Lower lobe of right lung (tissue), 2 donors: ENCODE data around the gene GRM7. TPM values are rescaled to one million over a fixed set of nuclear protein-coding genes. Genes with fewer than 3 reads are reported as not detected.

ENCODE experiments used
- ATAC-seq, 2 donors: fragments of 200-7000 bp; cut with Tn5 transposase; one replicate each; pipeline ENCODE4 v1.9.1; 2020 to 2022; ENCODE audit warnings: mild to moderate bottlenecking in 2 of 2, moderate library complexity in 2 of 2
- DNase-seq: peaks from one replicate; pipeline ENCODE4 v3.0.0-alpha.2; 2020
- H3K27ac ChIP-seq: fragments of 200-600 bp; one replicate; pipeline ENCODE4 v1.8.0; 2022
- H3K27me3 ChIP-seq: fragments of 200-600 bp; one replicate; pipeline ENCODE4 v1.8.0; 2022; ENCODE audit warnings: low read depth
- H3K36me3 ChIP-seq: fragments of 200-600 bp; one replicate; pipeline ENCODE4 v1.8.0; 2022; ENCODE audit warnings: mild to moderate bottlenecking
- H3K4me1 ChIP-seq: fragments of 200-600 bp; one replicate; pipeline ENCODE4 v1.8.0; 2022
- H3K4me3 ChIP-seq: fragments of 200-600 bp; one replicate; pipeline ENCODE4 v1.8.0; 2022; ENCODE audit warnings: mild to moderate bottlenecking
- H3K9me3 ChIP-seq: fragments of 200-600 bp; one replicate; pipeline ENCODE4 v1.8.0; 2022
- intact Hi-C: fragments of 100-400 bp; cut with DNase I; formaldehyde crosslinking; loops from one replicate; pipeline ENCODE4 v1.11.0; 2022
- total RNA-seq: library from RNA; stranded (reverse); fragmentation: NEBNext Ultra II Directional; extraction: Animal tissue kit (Norgen Biotek cat#: 25700); gene quantifications from one replicate; pipeline ENCODE4 v1.2.1, GENCODE V29; 2021
- TF ChIP-seq, protein P1 (sequence below): fragments of 200-600 bp; IDR thresholded peaks from one replicate; pipeline ENCODE4 v1.8.0; 2022; ENCODE audit warnings: antibody characterized with exemption, mild to moderate bottlenecking
- donor health status: DM: no; HTN: yes; CAD: no; lungs with severe emphysema.

Gene GRM7
- total RNA-seq, 1 donor from 2014 or later = 0.86 TPM

DNA sequence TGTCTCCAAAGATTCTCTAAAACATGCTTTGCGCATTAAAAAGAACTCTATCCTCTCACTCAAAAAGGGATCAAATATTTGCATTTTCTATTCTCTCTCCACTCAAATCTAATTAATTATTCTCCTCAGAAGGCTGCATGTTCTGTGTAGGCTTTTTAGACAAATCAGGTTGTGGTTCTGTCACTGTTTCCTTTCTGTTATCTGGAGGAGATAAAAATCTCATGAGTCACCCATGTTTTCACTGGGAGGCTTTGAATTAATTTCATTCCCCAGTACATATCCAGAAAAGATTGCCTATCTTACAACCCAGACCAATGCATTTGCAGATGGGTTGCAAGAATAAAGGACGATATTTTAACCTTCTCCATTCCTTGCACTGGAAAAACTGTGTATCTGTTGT, 446.5 kb downstream of the GRM7 start:
- Histone ChIP-seq H3K4me3 (no peak overlapping the region), H3K27me3 (no peaks in the 10 kb centered on the region), H3K9me3 (no peaks in the 10 kb centered on the region), H3K27ac (no peak overlapping the region), H3K36me3 (no peaks in the 10 kb centered on the region), H3K4me1 (peaks cover 24% of the 10 kb centered on the region)
- TF ChIP-seq, protein P1, sequence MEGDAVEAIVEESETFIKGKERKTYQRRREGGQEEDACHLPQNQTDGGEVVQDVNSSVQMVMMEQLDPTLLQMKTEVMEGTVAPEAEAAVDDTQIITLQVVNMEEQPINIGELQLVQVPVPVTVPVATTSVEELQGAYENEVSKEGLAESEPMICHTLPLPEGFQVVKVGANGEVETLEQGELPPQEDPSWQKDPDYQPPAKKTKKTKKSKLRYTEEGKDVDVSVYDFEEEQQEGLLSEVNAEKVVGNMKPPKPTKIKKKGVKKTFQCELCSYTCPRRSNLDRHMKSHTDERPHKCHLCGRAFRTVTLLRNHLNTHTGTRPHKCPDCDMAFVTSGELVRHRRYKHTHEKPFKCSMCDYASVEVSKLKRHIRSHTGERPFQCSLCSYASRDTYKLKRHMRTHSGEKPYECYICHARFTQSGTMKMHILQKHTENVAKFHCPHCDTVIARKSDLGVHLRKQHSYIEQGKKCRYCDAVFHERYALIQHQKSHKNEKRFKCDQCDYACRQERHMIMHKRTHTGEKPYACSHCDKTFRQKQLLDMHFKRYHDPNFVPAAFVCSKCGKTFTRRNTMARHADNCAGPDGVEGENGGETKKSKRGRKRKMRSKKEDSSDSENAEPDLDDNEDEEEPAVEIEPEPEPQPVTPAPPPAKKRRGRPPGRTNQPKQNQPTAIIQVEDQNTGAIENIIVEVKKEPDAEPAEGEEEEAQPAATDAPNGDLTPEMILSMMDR = no peak
- no peak for ATAC-seq
- no peak for DNase-seq
- intact Hi-C loops = no loop called here

DNA sequence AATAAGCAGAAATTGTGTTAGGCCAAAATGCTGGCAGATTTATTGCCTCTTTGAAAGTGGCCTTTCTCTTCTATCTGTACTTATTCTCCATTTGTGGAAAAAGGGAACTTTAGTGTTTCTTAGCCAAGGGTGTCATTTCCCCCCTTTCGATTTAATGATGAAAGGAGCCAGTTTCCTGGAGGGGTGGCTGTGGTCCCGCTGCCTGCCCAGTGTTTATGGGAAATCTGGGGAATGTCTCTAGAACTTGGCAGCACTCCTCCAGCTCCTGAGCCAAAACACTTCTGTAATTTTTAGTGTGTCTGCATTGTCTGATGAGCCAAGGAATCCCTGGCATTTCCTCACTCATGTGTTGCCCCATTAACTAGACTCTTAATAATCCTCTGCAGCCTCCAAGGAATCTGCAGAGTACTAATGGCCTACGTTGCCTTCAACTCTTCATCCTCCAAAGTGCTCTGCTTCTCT, 448.8 kb downstream of the GRM7 start:
- ATAC-seq = peak; percentile 73 to 80
- Histone ChIP-seq H3K27ac (no peak overlapping the region), H3K27me3 (no peaks in the 10 kb centered on the region), H3K4me3 (no peak overlapping the region), H3K36me3 (no peaks in the 10 kb centered on the region), H3K9me3 (peaks cover under 1% of the 10 kb centered on the region), H3K4me1 (peaks cover 24% of the 10 kb centered on the region)
- no peak for DNase-seq
- intact Hi-C loops = no loop called here
- TF ChIP-seq, protein P1 = no peak

DNA sequence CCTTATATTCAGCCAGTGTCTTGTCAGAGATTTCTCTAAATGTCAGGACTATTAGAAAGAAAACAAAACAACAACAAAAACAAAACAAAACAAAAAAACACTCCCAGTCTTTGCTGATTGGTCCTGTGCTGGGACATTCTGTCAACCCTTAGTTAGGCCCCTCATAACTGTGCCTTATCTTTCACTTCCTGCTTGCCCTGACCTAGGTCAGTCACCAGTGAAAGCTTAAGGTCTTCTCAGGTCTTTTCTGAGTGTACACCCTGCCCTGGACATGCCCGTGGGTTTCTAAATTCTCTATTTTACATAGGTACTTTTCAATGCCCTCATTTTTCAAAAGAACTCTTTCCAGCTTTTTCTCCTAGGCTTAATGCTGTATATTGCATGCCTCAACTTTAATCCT, 454.1 kb downstream of the GRM7 start:
- intact Hi-C loops = no loop called here
- no peaks in the 10 kb centered on the region for H3K4me1 ChIP-seq
- DNase-seq (no peak), ATAC-seq (no peak)
- no peak overlapping the region for H3K4me3 ChIP-seq
- TF ChIP-seq, protein P1 = no peak
- H3K36me3 ChIP-seq = no peaks in the 10 kb centered on the region
- peaks cover 6% of the 10 kb centered on the region for H3K9me3 ChIP-seq
- H3K27me3 ChIP-seq = no peaks in the 10 kb centered on the region
- H3K27ac ChIP-seq = no peak overlapping the region

DNA sequence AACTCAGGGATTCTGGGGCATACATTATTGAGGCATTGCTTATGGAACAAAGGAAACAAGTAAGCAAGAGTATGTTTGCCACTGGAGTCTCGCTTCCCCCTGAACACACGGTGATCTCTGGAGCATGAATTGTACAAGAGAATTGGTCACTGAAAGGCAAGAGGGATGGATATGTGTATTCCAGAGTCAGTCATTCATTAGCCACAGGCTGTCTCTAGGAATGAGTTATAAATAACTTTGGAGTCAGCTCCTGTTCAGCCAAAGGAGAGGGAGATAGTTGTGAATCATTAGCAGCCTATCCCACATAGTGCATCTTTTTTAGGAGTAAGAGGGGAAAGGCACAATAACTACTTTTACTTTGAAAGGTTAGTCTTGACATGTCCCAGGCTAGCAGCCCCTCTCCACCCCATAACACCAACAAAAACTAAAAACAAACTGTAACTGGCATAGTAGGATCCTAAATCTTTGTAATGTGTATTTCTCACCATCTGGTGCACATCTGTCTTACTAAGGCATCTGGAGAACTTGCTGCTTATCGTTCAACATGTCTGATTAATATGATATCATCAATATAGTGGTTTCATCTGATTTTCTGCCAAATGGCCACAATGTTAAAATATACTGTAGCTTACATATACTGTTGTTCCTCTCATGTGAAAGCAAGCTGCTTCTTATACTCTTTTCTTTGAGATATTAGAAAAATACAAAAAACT, 462.2 kb downstream of the GRM7 start:
- Histone ChIP-seq H3K9me3 (no peaks in the 10 kb centered on the region), H3K27ac (no peak overlapping the region), H3K4me3 (no peak overlapping the region), H3K27me3 (no peaks in the 10 kb centered on the region), H3K4me1 (no peaks in the 10 kb centered on the region), H3K36me3 (no peaks in the 10 kb centered on the region)
- DNase-seq (no peak), ATAC-seq (no peak)
- intact Hi-C loops = no loop called here
- TF ChIP-seq, protein P1 = no peak

DNA sequence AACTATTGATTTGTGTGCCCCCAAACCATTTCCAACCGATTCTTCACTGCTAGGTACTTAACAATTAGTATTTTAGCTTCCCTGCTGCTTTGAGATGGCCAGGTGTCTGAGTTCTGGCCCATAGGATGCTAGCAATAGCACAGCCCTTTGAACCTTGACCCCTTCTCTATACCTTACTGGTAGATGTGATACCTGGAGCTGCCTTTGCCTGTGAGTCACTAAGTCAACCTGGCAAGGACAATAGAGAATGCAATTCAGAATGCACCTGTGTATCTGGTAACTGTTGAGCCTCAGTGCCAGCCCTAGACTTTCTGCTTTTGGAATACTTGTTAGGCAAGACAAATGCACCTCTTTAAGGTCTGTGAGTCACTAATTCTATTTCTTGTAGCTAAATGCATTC, 467.4 kb downstream of the GRM7 start:
- Histone ChIP-seq H3K4me3 (no peak overlapping the region), H3K27me3 (no peaks in the 10 kb centered on the region), H3K4me1 (no peaks in the 10 kb centered on the region), H3K27ac (no peak overlapping the region), H3K36me3 (no peaks in the 10 kb centered on the region), H3K9me3 (no peaks in the 10 kb centered on the region)
- intact Hi-C loops = no loop called here
- TF ChIP-seq, protein P1 = no peak
- no peak for DNase-seq
- ATAC-seq = no peak
